CD4-positive, alpha-beta T cell (primary cell): ENCODE results near the gene SFXN3. TPM values are rescaled to one million over a fixed set of nuclear protein-coding genes. Genes with fewer than 3 reads are reported as not detected.
A peak's percentile ranks its signal among the peaks of the same experiment; 100 is the strongest.

Source experiments
- ATAC-seq: fragments of 200-7000 bp; cut with Tn5 transposase; one replicate; pipeline ENCODE4 v1.10.0; 2022; ENCODE audit warnings: mild to moderate bottlenecking; ENCODE audit not compliant: poor library complexity
- CTCF ChIA-PET: fragments of 350-600 bp; sonication (Branson Sonifier 250); formaldehyde crosslinking; loops from one replicate; lab custom pipeline; 2021; ENCODE audit warnings: antibody characterized with exemption, inconsistent platforms; lab: Charles Lee
- POLR2A ChIA-PET: fragments of 350-600 bp; sonication (Branson Sonifier 250); formaldehyde crosslinking; loops from one replicate; lab custom pipeline; 2021; ENCODE audit warnings: antibody characterized with exemption, inconsistent platforms; lab: Charles Lee
- DNase-seq, 14 experiments: peaks; one replicate each; pipeline ENCODE4 v3.0.0-alpha.2; 2013 to 2020; ENCODE audit warnings: mixed read lengths in 2 of 14
- H3K27ac ChIP-seq, 2 donors: one replicate each; pipeline versions ENCODE4 v1.5.1 to v1.7.0; 2013; ENCODE audit warnings: low read length in 2 of 2, low read depth in 1 of 2, mild to moderate bottlenecking in 1 of 2
- H3K27me3 ChIP-seq, 2 experiments: 1 replicate in 1 of 2; 2 replicates in 1 of 2; pipeline versions ENCODE4 v1.6.1 to v1.7.0; 2013; ENCODE audit warnings: low read length in 2 of 2, control low read depth in 1 of 2, mild to moderate bottlenecking in 1 of 2, moderate library complexity in 1 of 2; ENCODE audit not compliant: insufficient read depth in 2 of 2, control insufficient read depth in 1 of 2
- H3K36me3 ChIP-seq: one replicate; pipeline ENCODE4 v1.6.1; 2013; ENCODE audit warnings: low read length, control low read depth; ENCODE audit not compliant: insufficient read depth
- H3K4me1 ChIP-seq: one replicate; pipeline ENCODE4 v1.6.1; 2013; ENCODE audit warnings: low read length, control low read depth; ENCODE audit not compliant: insufficient read depth
- H3K4me3 ChIP-seq: one replicate; pipeline ENCODE4 v1.5.1; 2013; ENCODE audit warnings: mild to moderate bottlenecking, low read length, moderate library complexity
- H3K9me3 ChIP-seq, 2 experiments: 1 replicate in 1 of 2; 2 replicates in 1 of 2; pipeline versions ENCODE4 v1.6.1 to v1.7.0; 2013; ENCODE audit warnings: low read length in 2 of 2, mild to moderate bottlenecking in 2 of 2, control low read depth in 1 of 2, moderate library complexity in 1 of 2; ENCODE audit not compliant: control insufficient read depth in 1 of 2, insufficient read depth in 1 of 2
- H3K27ac Mint-ChIP-seq: one replicate; pipeline ENCODE4 v1.8.0; 2020; ENCODE audit warnings: mixed read lengths
- H3K27me3 Mint-ChIP-seq: one replicate; pipeline ENCODE4 v1.8.0; 2021; ENCODE audit warnings: mixed read lengths
- H3K36me3 Mint-ChIP-seq: one replicate; pipeline ENCODE4 v1.8.0; 2021; ENCODE audit warnings: low read depth, mixed read lengths
- H3K4me1 Mint-ChIP-seq: one replicate; pipeline ENCODE4 v1.8.0; 2021; ENCODE audit warnings: low read depth, mixed read lengths
- H3K4me3 Mint-ChIP-seq: one replicate; pipeline ENCODE4 v1.8.0; 2020; ENCODE audit warnings: mild to moderate bottlenecking, mixed read lengths
- H3K9me3 Mint-ChIP-seq: one replicate; pipeline ENCODE4 v1.8.0; 2020; ENCODE audit warnings: mixed read lengths
- intact Hi-C, 2 experiments: fragments of 100-400 bp; cut with DNase I in 1 of 2; cut with micrococcal nuclease in 1 of 2; formaldehyde crosslinking; loops; one replicate each; pipeline versions ENCODE4 v1.15.1 to v1.9.0; 2023 to 2025; cut with DNase I, micrococcal nuclease
- total RNA-seq, 174 experiments: library from RNA in 2 of 174; stranded (reverse) in 2 of 174; gene quantifications; one replicate each; pipeline ENCODE4 v1.2.3 and lab custom pipeline; 2021 to 2026
- TF ChIP-seq, protein P1 (sequence below): fragments of 200-600 bp; IDR thresholded peaks from one replicate; pipeline ENCODE4 v1.8.0; 2022; ENCODE audit warnings: antibody characterized with exemption, mild to moderate bottlenecking

Gene SFXN3
- total RNA-seq, 2 experiments from 2014 or later: 43.2 to 48.3 TPM

DNA sequence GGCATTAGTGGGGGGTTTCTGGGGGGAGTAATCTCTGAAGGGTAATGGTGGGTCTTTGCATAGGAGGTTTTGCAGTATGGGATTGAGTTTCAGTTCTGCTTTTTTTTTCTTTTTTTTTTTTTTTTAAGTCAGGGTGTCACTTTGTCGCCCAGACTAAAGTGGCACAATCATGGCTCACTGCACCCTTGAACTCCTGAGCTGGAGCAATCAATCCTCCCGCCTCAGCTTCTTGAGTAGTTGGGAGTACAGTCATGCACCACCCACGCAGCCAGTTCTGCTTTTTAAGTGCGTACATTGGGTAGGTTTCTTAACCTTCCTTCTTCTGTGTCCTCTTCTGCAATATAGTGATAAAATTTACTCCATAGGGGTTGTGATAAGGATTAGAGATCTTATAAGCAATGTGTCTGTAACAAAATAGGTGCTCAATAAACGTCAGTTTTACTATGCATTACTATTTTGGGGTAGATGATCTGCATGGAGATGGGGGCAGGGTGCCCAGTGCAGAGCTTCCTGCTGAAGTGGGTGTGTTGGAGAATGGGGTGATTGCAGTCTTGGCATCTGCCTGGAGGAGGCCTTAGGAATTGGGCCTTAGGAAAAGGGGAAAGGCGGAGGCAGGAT lies 40.3 kb downstream of the SFXN3 start:
- Mint-ChIP-seq H3K4me3 (no peak overlapping the region), H3K9me3 (no peaks in the 10 kb centered on the region), H3K4me1 (peaks cover 12% of the 10 kb centered on the region), H3K27ac (no peak overlapping the region), H3K36me3 (no peaks in the 10 kb centered on the region), H3K27me3 (peaks cover 67% of the 10 kb centered on the region)
- Histone ChIP-seq H3K27me3 (peaks cover 33 to 45% of the 10 kb centered on the region in 2 experiments), H3K27ac (no peak overlapping the region), H3K9me3 (peaks cover 0 to 8% of the 10 kb centered on the region in 2 experiments), H3K4me1 (peaks cover 14% of the 10 kb centered on the region), H3K4me3 (no peak overlapping the region), H3K36me3 (no peaks in the 10 kb centered on the region)
- DNase-seq (peak in 3 of 14 experiments; percentile 34 to 78 (median 68)), ATAC-seq (no peak)
- CTCF ChIA-PET: interaction anchor here (0.6 kb wide), 1 partner anchor 28 kb away, joined by 3 read pairs; no protein-coding TSS in a partner anchor
- TF ChIP-seq, protein P1, sequence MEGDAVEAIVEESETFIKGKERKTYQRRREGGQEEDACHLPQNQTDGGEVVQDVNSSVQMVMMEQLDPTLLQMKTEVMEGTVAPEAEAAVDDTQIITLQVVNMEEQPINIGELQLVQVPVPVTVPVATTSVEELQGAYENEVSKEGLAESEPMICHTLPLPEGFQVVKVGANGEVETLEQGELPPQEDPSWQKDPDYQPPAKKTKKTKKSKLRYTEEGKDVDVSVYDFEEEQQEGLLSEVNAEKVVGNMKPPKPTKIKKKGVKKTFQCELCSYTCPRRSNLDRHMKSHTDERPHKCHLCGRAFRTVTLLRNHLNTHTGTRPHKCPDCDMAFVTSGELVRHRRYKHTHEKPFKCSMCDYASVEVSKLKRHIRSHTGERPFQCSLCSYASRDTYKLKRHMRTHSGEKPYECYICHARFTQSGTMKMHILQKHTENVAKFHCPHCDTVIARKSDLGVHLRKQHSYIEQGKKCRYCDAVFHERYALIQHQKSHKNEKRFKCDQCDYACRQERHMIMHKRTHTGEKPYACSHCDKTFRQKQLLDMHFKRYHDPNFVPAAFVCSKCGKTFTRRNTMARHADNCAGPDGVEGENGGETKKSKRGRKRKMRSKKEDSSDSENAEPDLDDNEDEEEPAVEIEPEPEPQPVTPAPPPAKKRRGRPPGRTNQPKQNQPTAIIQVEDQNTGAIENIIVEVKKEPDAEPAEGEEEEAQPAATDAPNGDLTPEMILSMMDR: no peak
- intact Hi-C loops: no loop called here
- POLR2A ChIA-PET: no interaction called here

DNA sequence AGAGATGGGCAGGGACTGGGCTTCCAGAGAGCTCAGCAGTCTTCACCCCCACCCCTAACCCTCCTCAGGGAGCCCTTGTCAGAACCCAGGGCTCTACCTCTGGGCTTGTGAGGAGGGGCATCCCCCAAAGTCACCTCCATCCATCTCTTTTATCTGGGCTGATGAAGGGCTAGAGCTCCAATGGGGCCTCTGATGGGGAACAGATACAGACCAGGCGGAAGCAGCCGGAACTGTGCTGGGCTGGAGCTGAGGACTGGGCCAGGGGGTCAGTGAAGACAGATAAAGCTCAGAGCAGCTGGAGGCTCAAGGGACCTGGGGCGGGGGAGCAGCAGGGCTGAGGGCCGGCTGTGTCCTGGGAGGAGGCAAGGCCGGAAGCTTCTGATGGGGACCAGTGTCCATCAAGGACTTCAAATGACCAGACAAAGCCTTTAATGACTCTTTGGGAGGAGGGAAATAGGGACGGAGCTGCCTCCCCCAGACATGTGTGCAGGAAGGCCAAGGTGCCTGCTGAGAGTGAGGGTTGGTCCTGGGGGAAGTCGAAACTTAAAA lies 40.9 kb downstream of the SFXN3 start:
- no peak overlapping the region for H3K4me3 ChIP-seq
- Mint-ChIP-seq H3K4me1 (peaks cover 9% of the 10 kb centered on the region), H3K9me3 (no peaks in the 10 kb centered on the region), H3K4me3 (no peak overlapping the region), H3K27ac (no peak overlapping the region), H3K27me3 (peaks cover 67% of the 10 kb centered on the region), H3K36me3 (no peaks in the 10 kb centered on the region)
- H3K27me3 ChIP-seq: peaks cover 32 to 39% of the 10 kb centered on the region in 2 experiments
- intact Hi-C loops: no loop called here
- ChIA-PET CTCF (no interaction called here), POLR2A (no interaction called here)
- ATAC-seq: no peak
- peaks cover 0 to 6% of the 10 kb centered on the region in 2 experiments for H3K9me3 ChIP-seq
- no peak for DNase-seq
- H3K4me1 ChIP-seq: peaks cover 9% of the 10 kb centered on the region
- no peaks in the 10 kb centered on the region for H3K36me3 ChIP-seq
- TF ChIP-seq, protein P1: no peak
- no peak overlapping the region for H3K27ac ChIP-seq

DNA sequence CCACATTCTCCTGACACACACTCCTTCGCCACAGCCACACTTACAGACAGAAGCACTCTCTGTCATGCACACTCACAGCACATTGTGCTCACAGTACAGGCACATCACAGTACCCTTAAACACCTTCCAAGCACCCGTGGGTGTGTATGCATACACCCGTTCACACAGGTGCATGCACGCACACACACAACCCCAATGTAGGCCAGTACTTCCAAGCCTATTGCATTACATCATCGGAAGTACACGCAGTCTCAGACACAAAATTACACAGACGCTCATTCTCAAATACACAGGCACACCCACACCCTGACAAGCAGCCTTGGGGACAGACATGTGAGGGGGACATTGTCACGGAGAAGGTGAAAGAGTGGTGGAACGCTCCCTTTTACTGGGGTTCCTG lies 41.9 kb downstream of the SFXN3 start:
- ChIA-PET CTCF (no interaction called here), POLR2A (no interaction called here)
- no peak for ATAC-seq
- no peak for DNase-seq
- H3K4me3 ChIP-seq: no peak overlapping the region
- no peaks in the 10 kb centered on the region for H3K9me3 ChIP-seq
- TF ChIP-seq, protein P1: no peak
- peaks cover 1% of the 10 kb centered on the region for H3K4me1 Mint-ChIP-seq
- no peaks in the 10 kb centered on the region for H3K9me3 Mint-ChIP-seq
- H3K4me1 ChIP-seq: no peaks in the 10 kb centered on the region
- no peak overlapping the region for H3K4me3 Mint-ChIP-seq
- intact Hi-C loops: no loop called here
- H3K36me3 ChIP-seq: no peaks in the 10 kb centered on the region
- peaks cover 26 to 31% of the 10 kb centered on the region in 2 experiments for H3K27me3 ChIP-seq
- no peak overlapping the region for H3K27ac ChIP-seq
- no peak overlapping the region for H3K27ac Mint-ChIP-seq
- no peaks in the 10 kb centered on the region for H3K36me3 Mint-ChIP-seq
- peaks cover 63% of the 10 kb centered on the region for H3K27me3 Mint-ChIP-seq
